GM19438 (cell line): ENCODE results near the gene LRRC23.
A peak's percentile ranks its signal among the peaks of the same experiment; 100 is the strongest.

ENCODE experiments used
- ATAC-seq: cut with Tn5 transposase; IDR thresholded peaks from one replicate; pipeline ENCODE4 v1.9.1; 2021; ENCODE audit warnings: low read depth; ENCODE audit not compliant: unreplicated experiment

The LRRC23 gene

GRCh38 chr12:6955108-6956020 lies 50.7 kb downstream of the LRRC23 start:
- no peak for ATAC-seq

GRCh38 chr12:6956021-6956727 lies 51.6 kb downstream of the LRRC23 start:
- ATAC-seq = no peak

- no peak for ATAC-seq
Measured at GRCh38 chr12:6957151-6957701, 52.6 kb downstream of the LRRC23 start.

GRCh38 chr12:6957741-6958608 lies 53.4 kb downstream of the LRRC23 start:
- ATAC-seq = no peak

GRCh38 chr12:6958609-6959057 lies 54.0 kb downstream of the LRRC23 start:
- no peak for ATAC-seq

GRCh38 chr12:6959058-6959804 lies 54.6 kb downstream of the LRRC23 start:
- peak; percentile 43 for ATAC-seq

- ATAC-seq = no peak
Measured at GRCh38 chr12:6959805-6960592, 55.4 kb downstream of the LRRC23 start.

GRCh38 chr12:6960593-6961277 lies 56.1 kb downstream of the LRRC23 start:
- ATAC-seq = no peak

- ATAC-seq = no peak
Measured at GRCh38 chr12:6961278-6961694, 56.7 kb downstream of the LRRC23 start.

GRCh38 chr12:6961695-6962284 lies 57.2 kb downstream of the LRRC23 start:
- no peak for ATAC-seq

GRCh38 chr12:6962285-6963015 lies 57.8 kb downstream of the LRRC23 start:
- ATAC-seq = no peak

- ATAC-seq = no peak
Measured at GRCh38 chr12:6963016-6963731, 58.6 kb downstream of the LRRC23 start.
